K562 treated with DMSO at 1 percent for 48 hours (cell line): ENCODE measurements around the gene MAP3K6. TPM values are rescaled to one million over a fixed set of nuclear protein-coding genes. Genes with fewer than 3 reads are reported as not detected.

ENCODE experiments used
- total RNA-seq: library from RNA; unstranded; fragments of 300-600 nt; gene quantifications from 2 replicates; pipeline ENCODE4 v1.2.3, GENCODE V29; 2022; ENCODE audit warnings: low replicate concordance; ENCODE audit errors: extremely low read depth

Gene MAP3K6, protein sequence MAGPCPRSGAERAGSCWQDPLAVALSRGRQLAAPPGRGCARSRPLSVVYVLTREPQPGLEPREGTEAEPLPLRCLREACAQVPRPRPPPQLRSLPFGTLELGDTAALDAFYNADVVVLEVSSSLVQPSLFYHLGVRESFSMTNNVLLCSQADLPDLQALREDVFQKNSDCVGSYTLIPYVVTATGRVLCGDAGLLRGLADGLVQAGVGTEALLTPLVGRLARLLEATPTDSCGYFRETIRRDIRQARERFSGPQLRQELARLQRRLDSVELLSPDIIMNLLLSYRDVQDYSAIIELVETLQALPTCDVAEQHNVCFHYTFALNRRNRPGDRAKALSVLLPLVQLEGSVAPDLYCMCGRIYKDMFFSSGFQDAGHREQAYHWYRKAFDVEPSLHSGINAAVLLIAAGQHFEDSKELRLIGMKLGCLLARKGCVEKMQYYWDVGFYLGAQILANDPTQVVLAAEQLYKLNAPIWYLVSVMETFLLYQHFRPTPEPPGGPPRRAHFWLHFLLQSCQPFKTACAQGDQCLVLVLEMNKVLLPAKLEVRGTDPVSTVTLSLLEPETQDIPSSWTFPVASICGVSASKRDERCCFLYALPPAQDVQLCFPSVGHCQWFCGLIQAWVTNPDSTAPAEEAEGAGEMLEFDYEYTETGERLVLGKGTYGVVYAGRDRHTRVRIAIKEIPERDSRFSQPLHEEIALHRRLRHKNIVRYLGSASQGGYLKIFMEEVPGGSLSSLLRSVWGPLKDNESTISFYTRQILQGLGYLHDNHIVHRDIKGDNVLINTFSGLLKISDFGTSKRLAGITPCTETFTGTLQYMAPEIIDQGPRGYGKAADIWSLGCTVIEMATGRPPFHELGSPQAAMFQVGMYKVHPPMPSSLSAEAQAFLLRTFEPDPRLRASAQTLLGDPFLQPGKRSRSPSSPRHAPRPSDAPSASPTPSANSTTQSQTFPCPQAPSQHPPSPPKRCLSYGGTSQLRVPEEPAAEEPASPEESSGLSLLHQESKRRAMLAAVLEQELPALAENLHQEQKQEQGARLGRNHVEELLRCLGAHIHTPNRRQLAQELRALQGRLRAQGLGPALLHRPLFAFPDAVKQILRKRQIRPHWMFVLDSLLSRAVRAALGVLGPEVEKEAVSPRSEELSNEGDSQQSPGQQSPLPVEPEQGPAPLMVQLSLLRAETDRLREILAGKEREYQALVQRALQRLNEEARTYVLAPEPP (N-terminal part only)
- not detected in 2 replicates for total RNA-seq

GRCh38 chr1:27366411-27367159 lies at the start of gene MAP3K6:
TSS of gene MAP3K6 (minus strand) at chr1:27366961. CDS start at chr1:27366597, 364 bp downstream.

DNA sequence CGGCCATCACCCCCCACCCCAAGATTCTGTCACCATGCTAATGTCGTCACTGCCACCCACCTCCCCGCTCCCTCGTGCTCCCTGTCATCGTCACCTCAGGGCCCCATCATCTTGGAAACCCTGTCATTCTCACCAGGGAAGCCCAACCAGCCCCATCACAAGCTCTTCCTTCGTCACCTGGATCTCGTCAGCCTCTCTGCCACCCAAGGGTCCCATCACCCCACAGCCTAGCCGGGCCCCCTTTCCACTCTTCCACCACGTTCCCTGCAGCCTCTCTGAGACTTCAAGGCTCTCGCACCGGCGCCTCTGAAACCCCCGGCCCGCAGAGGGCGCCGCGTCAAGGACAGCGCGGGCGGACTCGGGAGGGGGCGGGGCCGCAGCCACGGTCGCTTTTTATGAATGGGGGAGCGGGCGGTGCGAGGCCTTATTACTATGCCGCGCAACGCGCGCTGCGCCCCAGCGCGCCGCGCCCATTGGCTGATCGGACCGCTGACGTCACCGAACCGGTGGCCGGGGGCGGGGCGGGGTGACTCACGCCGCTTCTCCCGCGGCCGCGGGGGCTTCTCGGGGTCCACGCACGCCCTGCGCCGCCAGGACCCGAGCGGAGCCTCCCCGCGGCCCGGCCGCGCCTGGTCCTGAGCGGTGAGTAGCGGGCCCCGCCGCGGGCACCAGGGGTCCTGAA lies 25.5 kb upstream of the MAP3K6 start, which contains the start of gene GPR3:
Gene GPR3, plus strand, starts transcription at position 527 of the 682 bp plus-strand sequence. CDS start 1,177 bp downstream, outside the sequence.

GRCh38 chr1:27383039-27383605 lies 16.4 kb upstream of the MAP3K6 start, which contains the start of gene CD164L2:
TSS of gene CD164L2 (minus strand) at chr1:27383333. CDS start at chr1:27383239, 94 bp downstream.

DNA sequence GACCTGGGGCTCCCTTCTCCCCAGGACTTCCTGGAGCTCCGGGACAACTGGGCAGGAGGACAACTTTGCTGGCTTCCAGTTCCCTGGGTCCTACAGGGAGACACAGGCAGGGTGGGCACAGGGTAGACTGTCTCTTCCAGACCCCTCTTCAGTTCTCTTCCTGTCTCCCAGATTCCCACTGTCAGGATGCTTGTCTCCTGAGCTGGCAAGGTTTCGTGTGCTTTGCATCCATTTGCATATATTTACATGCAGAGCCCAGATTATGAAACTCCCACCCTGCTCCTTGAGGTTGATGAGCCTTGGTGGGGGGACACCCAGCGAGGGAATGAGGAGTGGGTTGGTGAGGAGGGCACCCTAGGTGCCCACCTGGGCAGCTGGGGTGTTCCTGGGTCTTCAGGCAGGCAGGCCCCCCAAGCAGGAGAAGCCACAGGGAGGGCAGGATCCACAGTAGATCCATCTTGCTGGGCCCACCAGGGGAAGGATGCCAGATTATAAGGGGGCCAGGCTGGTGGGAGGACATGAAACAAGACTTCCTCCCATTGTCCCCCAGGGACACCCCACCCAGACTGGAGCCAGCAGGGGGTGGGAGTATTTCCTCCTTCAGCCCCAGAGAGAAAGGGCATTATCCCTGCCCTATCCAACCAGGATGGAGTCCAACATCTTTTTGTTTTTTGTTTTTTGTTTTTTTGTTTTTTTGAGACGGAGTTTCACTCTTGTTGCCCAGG lies 7.8 kb upstream of the MAP3K6 start, which contains the start of gene FCN3:
Gene FCN3, minus strand, starts transcription at position 463 of the 725 bp plus-strand sequence. Its CDS starts 6 bp downstream, at position 457.

GRCh38 chr1:27341525-27342252 lies 25.1 kb downstream of the MAP3K6 start, which contains the start of gene SYTL1:
TSS of gene SYTL1 (plus strand) at chr1:27342022. CDS start at chr1:27345335, 3,313 bp downstream.

GRCh38 chr1:27321813-27322568 lies 44.8 kb downstream of the MAP3K6 start, which contains the start of gene TMEM222:
TSS of gene TMEM222 (plus strand) at chr1:27322163. CDS start at chr1:27322198, 35 bp downstream.

Other genes with a start within 250 kb of the MAP3K6 start
- gene SLC9A1, start 211.8 kb downstream of the MAP3K6 start, total RNA-seq = not detected in 2 replicates
- not detected in 2 replicates for gene WDTC1, start 132.3 kb downstream of the MAP3K6 start, total RNA-seq
- gene TMEM222, start 44.8 kb downstream of the MAP3K6 start, total RNA-seq = not detected in 2 replicates
- not detected in 2 replicates for gene SYTL1, start 24.9 kb downstream of the MAP3K6 start, total RNA-seq
- gene FCN3, start 7.9 kb upstream of the MAP3K6 start, total RNA-seq = not detected in 2 replicates
- not detected in 2 replicates for gene CD164L2, start 16.4 kb upstream of the MAP3K6 start, total RNA-seq
- not detected in 2 replicates for gene GPR3, start 25.7 kb upstream of the MAP3K6 start, total RNA-seq
- gene WASF2, start 123.2 kb upstream of the MAP3K6 start, total RNA-seq = not detected in 2 replicates
- gene AHDC1, start 237.2 kb upstream of the MAP3K6 start, total RNA-seq = not detected in 2 replicates